Gastroesophageal sphincter (tissue), 3 donors: ENCODE measurements around the gene LIPC.

Experiments
- CTCF ChIP-seq, 4 experiments: fragments of 200-600 bp in 2 of 4; fragments of 450-650 bp in 2 of 4; sonication (generic) in 1 of 4; IDR thresholded peaks; one replicate each; pipeline ENCODE4 v1.5.1; 2017 to 2019; ENCODE audit warnings: antibody characterized with exemption in 4 of 4, mild to moderate bottlenecking in 2 of 4, moderate library complexity in 2 of 4
- POLR2A ChIP-seq, 2 donors: fragments of 450-650 bp; IDR thresholded peaks; one replicate each; pipeline ENCODE4 v1.6.1; 2017; ENCODE audit warnings: antibody characterized with exemption in 2 of 2, mild to moderate bottlenecking in 2 of 2, moderate library complexity in 1 of 2
- POLR2AphosphoS5 ChIP-seq: sonication (generic); formaldehyde crosslinking; IDR thresholded peaks from one replicate; pipeline ENCODE4 v1.6.1; 2017; ENCODE audit warnings: antibody characterized with exemption

- no peak for TF ChIP-seq POLR2A (IDR thresholded peaks at IDR 0.05)
- TF ChIP-seq POLR2AphosphoS5 = no peak
- TF ChIP-seq CTCF (IDR thresholded peaks at IDR 0.05) = no peak
Measured at GRCh38 chr15:58574631-58575030, 142.8 kb downstream of the LIPC start.
